Measurements from ENCODE around the gene FGFRL1.

Gene FGFRL1

GRCh38 chr4:1060121-1060520 lies 48.7 kb downstream of the FGFRL1 start:
- Histone ChIP-seq H4K20me1 (ENCODE audit: insufficient read depth) (no peaks in the 10 kb centered on the region), H3K36me3 (ENCODE audit: insufficient read depth) (no peaks in the 10 kb centered on the region), H3K9ac (no peak overlapping the region), H3K4me1 (ENCODE audit: low read depth, poor library complexity, severe bottlenecking) (no peaks in the 10 kb centered on the region), H3K27ac (no peak overlapping the region), H3K4me2 (no peak overlapping the region), H3K4me3 (IDR thresholded peaks at IDR 0.05; ENCODE audit: insufficient read depth, low read depth, low read length) (no peak overlapping the region), H3K27me3 (ENCODE audit: insufficient read depth, low read depth) (peaks cover 38% of the 10 kb centered on the region; the same call in 1 of the 2 replicates), H3K79me2 (ENCODE audit: insufficient read depth, low read depth) (no peaks in the 10 kb centered on the region), H2AFZ (ENCODE audit: low read depth) (no peak overlapping the region)
- TF ChIP-seq, protein P1, sequence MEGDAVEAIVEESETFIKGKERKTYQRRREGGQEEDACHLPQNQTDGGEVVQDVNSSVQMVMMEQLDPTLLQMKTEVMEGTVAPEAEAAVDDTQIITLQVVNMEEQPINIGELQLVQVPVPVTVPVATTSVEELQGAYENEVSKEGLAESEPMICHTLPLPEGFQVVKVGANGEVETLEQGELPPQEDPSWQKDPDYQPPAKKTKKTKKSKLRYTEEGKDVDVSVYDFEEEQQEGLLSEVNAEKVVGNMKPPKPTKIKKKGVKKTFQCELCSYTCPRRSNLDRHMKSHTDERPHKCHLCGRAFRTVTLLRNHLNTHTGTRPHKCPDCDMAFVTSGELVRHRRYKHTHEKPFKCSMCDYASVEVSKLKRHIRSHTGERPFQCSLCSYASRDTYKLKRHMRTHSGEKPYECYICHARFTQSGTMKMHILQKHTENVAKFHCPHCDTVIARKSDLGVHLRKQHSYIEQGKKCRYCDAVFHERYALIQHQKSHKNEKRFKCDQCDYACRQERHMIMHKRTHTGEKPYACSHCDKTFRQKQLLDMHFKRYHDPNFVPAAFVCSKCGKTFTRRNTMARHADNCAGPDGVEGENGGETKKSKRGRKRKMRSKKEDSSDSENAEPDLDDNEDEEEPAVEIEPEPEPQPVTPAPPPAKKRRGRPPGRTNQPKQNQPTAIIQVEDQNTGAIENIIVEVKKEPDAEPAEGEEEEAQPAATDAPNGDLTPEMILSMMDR (conservative IDR thresholded peaks at IDR 0.05; ENCODE audit: low read depth, low read length), result no peak

DNA sequence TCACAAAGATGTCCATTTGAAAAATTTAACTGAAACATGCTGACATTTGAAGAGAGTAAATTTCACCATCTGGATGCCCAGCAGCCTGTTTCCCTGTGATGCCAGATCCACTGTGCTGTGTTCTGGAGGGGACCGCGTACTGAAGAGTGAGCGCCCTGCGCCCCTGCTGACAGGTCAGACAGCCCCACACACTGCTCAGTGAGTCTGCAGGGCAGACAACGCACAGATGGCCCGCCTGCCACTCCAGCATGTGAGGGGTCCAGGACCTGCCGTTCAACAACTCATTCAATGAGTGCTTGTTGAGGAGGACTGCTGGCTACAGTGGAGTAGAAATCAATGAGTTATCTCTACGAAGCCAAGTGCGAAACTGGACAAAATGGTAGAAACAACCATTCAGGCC lies 49.2 kb downstream of the FGFRL1 start:
- H3K27ac ChIP-seq, result no peak overlapping the region
- no peaks in the 10 kb centered on the region for H3K4me1 ChIP-seq (ENCODE audit: low read depth, poor library complexity, severe bottlenecking)
- no peaks in the 10 kb centered on the region for H3K36me3 ChIP-seq (ENCODE audit: insufficient read depth)
- TF ChIP-seq, protein P1 (conservative IDR thresholded peaks at IDR 0.05; ENCODE audit: low read depth, low read length), result no peak
- H3K79me2 ChIP-seq (ENCODE audit: insufficient read depth, low read depth), result no peaks in the 10 kb centered on the region
- H3K4me2 ChIP-seq, result no peak overlapping the region
- no peaks in the 10 kb centered on the region for H4K20me1 ChIP-seq (ENCODE audit: insufficient read depth)
- peaks cover 35% of the 10 kb centered on the region; the same call in 1 of the 2 replicates for H3K27me3 ChIP-seq (ENCODE audit: insufficient read depth, low read depth)
- no peak overlapping the region for H3K9ac ChIP-seq
- no peak overlapping the region for H2AFZ ChIP-seq (ENCODE audit: low read depth)
- H3K4me3 ChIP-seq (IDR thresholded peaks at IDR 0.05; ENCODE audit: insufficient read depth, low read depth, low read length), result no peak overlapping the region

DNA sequence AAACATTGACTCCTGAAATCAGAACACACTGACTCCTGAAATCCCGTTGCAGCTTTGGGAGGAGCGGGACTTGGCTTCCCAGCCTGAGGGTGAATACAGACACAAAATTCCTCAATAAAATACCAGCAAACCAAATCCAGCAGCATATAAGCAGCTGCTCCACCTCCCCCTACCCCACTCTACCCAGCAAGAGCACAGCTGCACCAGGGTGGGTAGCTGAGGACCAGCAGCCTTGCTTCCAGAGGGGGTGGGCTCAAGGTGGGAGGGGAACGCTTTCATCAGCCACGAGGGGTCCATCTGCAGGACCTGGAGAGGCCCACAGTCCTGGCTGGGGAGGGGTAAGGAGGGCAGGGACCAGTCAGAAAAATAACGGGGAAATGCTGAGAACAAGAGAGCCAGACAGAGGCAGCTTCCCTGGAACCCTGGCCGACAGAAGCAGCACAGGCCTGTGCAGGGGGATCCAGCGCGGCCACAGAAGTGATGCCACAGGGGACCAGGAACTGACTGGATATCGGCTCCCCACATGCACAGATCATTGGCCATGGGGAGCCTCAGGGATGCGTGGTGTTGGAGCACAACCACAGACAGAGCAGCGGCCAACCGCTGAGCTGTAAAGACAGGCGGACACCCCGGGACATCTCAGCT lies 49.8 kb downstream of the FGFRL1 start:
- Histone ChIP-seq H3K4me2 (no peak overlapping the region), H3K27ac (no peak overlapping the region)

DNA sequence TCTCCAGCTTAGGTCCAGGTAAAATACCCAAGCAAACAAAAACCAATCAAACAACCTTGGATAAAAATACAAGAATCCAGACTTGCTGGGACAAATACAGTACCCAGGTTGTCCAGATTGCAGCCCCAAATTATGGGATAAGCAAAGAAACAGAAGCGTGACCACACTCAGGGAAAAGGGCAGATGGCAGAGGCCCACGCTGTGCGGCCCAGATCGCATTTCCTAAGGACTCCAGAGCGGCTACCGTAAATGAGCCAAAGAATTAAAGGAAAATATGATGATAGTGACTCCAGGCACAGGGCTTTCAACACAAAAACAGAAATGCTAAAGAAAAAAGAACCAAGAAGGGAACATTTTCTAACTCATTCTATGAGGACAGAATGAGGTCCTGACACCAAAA lies 50.3 kb downstream of the FGFRL1 start:
- no peak overlapping the region for H3K4me3 ChIP-seq (IDR thresholded peaks at IDR 0.05; ENCODE audit: insufficient read depth, low read depth, low read length)
- H3K4me2 ChIP-seq, result no peak overlapping the region
- H2AFZ ChIP-seq (ENCODE audit: low read depth), result no peak overlapping the region
- H3K9ac ChIP-seq, result no peak overlapping the region
- no peaks in the 10 kb centered on the region for H3K79me2 ChIP-seq (ENCODE audit: insufficient read depth, low read depth)
- TF ChIP-seq, protein P1 (conservative IDR thresholded peaks at IDR 0.05; ENCODE audit: low read depth, low read length), result no peak
- no peak overlapping the region for H3K27ac ChIP-seq
- H3K36me3 ChIP-seq (ENCODE audit: insufficient read depth), result no peaks in the 10 kb centered on the region
- no peaks in the 10 kb centered on the region for H3K4me1 ChIP-seq (ENCODE audit: low read depth, poor library complexity, severe bottlenecking)
- no peaks in the 10 kb centered on the region for H4K20me1 ChIP-seq (ENCODE audit: insufficient read depth)
- peaks cover 24% of the 10 kb centered on the region; the same call in 1 of the 2 replicates for H3K27me3 ChIP-seq (ENCODE audit: insufficient read depth, low read depth)

More for the DNA sequence above, 49.8 kb downstream of the FGFRL1 start:
- Histone ChIP-seq H3K36me3 (ENCODE audit: insufficient read depth) (no peaks in the 10 kb centered on the region), H3K9ac (no peak overlapping the region), H2AFZ (ENCODE audit: low read depth) (no peak overlapping the region), H3K79me2 (ENCODE audit: insufficient read depth, low read depth) (no peaks in the 10 kb centered on the region), H3K4me1 (ENCODE audit: low read depth, poor library complexity, severe bottlenecking) (no peaks in the 10 kb centered on the region), H3K4me3 (IDR thresholded peaks at IDR 0.05; ENCODE audit: insufficient read depth, low read depth, low read length) (no peak overlapping the region), H4K20me1 (ENCODE audit: insufficient read depth) (no peaks in the 10 kb centered on the region), H3K27me3 (ENCODE audit: insufficient read depth, low read depth) (peaks cover 29% of the 10 kb centered on the region; the same call in 1 of the 2 replicates)
- TF ChIP-seq, protein P1 (conservative IDR thresholded peaks at IDR 0.05; ENCODE audit: low read depth, low read length), result no peak
